HG02938 (cell line): ENCODE data around the gene HSD17B12.

Source experiments
- ATAC-seq: cut with Tn5 transposase; IDR thresholded peaks from one replicate; pipeline ENCODE4 v1.9.1; 2021; ENCODE audit warnings: mild to moderate bottlenecking, moderate library complexity; ENCODE audit not compliant: unreplicated experiment

Gene HSD17B12

DNA sequence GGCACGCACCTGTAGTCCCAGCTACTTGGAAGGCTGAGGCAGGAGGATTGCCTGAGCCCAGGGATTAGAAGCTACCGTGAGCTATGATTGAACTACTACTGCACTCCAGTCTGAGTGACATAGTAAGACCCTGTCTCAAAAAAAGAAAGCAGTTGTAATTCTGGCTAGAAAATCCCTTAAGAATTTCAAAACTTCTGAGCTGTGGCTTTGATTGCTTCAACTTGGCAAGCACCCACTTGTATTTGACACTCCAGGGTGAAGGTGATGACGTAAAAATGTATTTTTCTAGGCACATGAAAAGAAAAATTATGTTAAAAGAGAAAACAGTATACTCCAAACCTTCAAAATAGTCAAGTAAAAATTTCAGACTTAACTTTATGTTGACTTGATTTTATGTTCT lies 176.5 kb downstream of the HSD17B12 start:
- ATAC-seq = no peak

DNA sequence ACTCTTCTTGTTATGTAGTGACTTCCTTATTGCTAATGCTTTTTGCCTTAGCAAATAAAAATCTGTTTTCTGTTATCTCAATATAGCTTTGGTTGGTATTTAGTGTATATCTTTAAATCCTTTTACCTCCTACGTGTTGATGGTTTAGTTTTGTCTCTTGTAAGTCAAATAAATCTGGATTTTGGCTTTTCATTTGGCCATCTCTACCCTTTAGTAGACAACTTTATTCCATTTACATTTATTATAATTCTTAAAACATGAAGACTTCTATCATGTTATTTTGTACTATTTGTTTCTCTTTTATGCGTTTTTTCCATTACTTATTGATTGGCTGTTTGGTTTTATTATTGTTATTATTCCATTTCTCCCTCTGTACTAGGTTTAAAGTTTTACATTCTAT lies 180.6 kb downstream of the HSD17B12 start:
- ATAC-seq = no peak

DNA sequence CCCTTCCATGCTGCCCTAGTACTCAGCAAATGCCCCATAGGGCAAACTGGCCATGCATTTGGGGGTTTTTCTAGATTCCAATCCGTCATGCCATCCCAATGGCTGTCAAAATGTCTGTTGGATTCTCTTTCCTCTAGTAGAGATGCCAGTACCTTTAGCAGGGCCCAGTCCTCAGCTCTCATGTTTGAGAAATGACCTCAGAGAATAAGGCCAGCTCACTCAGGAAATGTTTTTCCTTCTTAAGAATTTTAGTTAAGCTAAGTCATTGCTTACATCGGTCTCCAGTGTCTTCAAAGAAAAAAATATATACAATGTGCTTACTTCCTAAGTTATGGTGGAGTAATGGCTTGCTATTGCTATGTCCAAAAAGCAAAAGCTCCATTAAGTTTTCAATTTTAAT lies 186.0 kb downstream of the HSD17B12 start:
- no peak for ATAC-seq

GRCh38 chr11:43866969-43867368 lies 186.4 kb downstream of the HSD17B12 start:
- no peak for ATAC-seq

- peak; percentile 100 for ATAC-seq
Observed at GRCh38 chr11:43868852-43869567, 188.5 kb downstream of the HSD17B12 start.

GRCh38 chr11:43871051-43871450 lies 190.5 kb downstream of the HSD17B12 start:
- ATAC-seq = no peak

DNA sequence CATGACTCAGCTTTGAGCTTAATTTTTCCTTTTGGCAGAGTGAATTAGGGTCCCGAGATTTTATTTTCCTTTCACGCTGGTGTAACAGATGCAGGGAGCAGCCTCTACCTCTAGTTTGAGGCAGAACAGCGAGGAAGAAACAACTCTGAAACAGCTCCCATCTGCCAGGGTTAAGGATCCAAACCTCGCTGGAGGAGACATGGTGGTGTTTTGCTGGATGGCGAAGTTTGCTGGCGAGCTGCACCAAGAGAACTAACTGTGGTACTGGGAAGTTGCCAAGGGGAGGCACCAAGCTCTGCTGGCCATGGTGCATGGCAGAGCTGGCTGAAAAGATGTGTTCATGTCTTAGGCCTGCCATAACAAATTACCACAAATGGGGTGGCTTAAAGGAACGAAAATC lies 192.5 kb downstream of the HSD17B12 start:
- ATAC-seq = no peak

DNA sequence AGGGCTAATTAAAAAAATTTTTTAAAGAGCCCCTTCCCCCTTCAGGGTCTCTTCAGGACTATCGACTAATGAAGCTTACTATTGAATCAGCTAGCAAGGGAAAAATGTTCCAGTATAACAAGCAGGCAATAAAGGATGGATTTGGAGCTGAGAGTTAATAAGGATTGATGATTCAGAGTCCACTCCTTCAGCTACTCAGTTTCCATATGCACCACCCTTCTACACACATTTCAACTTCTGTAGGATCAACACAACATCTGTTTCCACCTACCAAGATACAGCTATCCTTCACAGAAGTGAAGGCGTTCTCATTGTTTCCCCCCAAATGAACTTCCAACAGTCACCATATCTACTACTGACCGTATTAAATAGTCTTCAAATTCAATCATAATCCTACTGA lies 193.5 kb downstream of the HSD17B12 start:
- ATAC-seq = no peak

DNA sequence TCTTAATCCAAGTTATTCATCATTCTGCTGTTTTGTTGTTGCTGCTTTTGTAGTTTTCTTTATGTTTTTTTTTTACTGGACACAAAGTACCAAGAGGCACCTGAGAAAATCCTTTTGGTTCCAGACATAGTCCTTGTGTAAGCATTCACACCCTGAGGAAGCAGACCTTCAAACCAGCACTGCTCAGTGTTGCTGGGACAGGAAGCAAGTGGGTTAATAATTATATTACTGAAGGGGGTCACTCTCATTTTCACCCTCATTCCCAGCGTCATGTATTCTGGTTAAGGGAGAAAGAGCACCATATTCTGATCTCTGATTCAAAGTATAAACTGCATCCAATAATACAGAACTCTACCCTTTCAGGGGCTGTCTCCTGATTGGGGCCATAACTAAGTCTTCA lies 194.2 kb downstream of the HSD17B12 start:
- ATAC-seq = no peak

DNA sequence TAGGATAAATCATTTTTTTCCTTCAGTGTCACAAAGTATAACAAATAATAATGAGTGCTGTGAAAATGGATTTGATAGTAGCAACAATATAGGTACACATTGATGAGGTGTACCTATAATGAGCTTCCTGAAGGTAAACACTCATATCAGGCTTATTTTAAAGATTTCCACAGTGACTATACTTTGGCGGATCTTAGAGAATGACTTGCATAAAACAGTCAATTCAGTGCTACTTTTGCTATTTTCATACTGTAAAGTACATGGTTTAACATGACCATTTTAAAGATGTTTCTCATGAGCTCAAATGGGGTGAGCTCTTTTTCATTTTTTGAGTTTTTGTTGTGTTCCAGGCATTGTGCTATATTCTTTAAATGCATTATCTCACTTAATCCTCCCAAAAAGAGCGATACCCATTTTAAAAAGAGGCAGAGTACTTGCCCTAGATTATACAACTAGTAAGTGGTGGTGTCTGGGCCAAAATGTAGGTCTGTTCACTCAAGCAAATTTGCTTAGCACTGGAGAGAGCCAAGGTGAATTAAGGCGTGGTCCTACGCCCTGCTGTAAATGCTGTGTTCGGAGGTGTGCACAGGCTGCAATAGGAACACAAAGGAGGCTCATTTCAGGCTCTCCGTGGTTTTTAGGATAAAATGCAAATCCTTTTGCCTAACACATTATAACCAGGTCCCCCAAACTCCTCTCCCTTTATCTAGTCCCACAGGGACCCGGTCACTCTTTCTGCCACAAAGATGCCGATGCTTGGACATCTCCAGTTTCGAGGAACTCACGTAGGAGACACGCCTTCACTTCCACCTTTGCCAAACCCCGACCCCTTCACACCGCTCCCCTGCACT lies 199.5 kb downstream of the HSD17B12 start:
- ATAC-seq = peak; percentile 7

GRCh38 chr11:43880640-43881159 lies 200.2 kb downstream of the HSD17B12 start, which contains the start of gene ALKBH3:
TSS of gene ALKBH3 (plus strand) at chr11:43880831. CDS start at chr11:43882653, 1,822 bp downstream.
- peak; percentile 99 for ATAC-seq

- no peak for ATAC-seq
Observed at GRCh38 chr11:43892851-43893250, 212.3 kb downstream of the HSD17B12 start.

GRCh38 chr11:43894546-43894945 lies 214.0 kb downstream of the HSD17B12 start:
- no peak for ATAC-seq

DNA sequence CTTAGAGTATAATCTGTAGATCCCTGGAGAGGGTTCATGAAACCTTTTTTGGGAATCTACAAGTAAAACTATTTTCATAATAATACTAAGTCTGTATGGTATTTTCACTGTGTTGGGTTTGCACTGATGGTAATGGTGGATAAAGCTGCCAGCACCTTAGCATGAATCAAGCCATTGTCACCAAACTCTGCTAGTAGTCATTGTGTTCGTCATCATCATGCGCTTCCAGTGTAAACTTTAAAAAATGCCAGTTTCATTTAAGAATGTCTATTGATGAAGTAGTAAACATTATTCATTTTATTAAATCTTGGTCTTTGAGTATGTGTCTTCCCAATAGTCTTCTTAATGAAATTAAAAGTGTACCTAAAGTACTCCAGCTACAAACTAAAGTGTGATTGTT lies 215.1 kb downstream of the HSD17B12 start:
- no peak for ATAC-seq

GRCh38 chr11:43898574-43898973 lies 218.0 kb downstream of the HSD17B12 start:
- no peak for ATAC-seq

GRCh38 chr11:43899094-43899493 lies 218.6 kb downstream of the HSD17B12 start:
- no peak for ATAC-seq

DNA sequence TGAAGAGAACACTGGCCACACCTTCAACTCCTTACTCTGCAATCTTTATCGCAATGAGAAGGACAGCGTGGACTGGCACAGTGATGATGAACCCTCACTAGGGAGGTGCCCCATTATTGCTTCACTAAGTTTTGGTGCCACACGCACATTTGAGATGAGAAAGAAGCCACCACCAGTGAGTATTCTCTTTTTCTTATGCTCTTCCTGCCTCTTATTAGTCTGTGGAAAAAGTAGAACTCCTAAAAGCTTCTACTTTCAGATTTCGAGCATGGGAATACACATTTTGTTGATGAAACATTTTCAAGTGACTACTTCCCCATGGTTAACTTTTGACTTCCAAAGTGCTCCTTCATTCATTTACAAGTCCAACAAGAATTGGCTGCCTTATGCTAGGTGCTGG lies 221.0 kb downstream of the HSD17B12 start:
- no peak for ATAC-seq

DNA sequence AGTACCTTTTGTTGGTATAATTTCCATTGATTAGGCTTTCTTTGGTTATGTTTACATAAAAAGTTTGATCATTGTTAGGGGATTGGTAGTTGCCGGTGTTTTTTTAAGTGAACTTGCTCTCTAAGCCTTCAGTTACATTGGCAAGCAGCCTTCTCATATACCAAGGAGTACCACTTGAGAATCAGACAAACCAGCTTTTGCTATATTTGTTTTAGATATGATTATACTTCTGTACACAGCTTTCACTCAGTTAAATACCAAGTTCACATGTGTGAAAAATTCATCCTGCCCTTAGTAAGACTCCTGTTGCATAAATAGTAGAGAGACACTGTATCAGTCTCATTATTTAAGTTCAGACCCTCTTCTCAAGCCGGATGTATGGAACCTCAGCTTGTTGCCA lies 222.5 kb downstream of the HSD17B12 start:
- no peak for ATAC-seq

DNA sequence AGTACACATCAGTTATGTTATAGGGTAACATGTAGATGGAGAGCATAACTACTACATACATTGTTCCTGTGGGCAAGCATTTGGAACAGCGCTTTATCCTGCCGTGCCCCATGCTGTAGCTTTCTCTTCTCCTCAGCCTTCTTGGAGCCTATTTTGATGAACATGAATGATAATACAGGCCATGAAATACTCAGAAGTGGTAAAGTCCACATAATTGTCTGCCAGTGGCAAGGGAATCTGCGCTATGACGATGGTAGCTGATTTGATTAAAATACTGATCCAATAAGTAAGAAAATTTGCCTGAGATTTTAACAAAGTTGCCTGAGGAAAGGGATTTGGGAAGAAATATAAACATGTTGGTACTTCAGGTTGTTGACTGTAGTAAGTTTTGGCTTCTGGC lies 223.4 kb downstream of the HSD17B12 start:
- no peak for ATAC-seq

- no peak for ATAC-seq
Observed at GRCh38 chr11:43904742-43905535, 224.4 kb downstream of the HSD17B12 start.

GRCh38 chr11:43905813-43906241 lies 225.3 kb downstream of the HSD17B12 start:
- ATAC-seq = no peak
